Fibroblast of skin of abdomen (primary cell): ENCODE data around the gene TMPRSS7.

Experiments used
- DNase-seq: peaks from one replicate; pipeline ENCODE4 v3.0.0-alpha.2; 2013

The TMPRSS7 gene

GRCh38 chr3:112097378-112097777 lies 62.8 kb downstream of the TMPRSS7 start:
- peak; percentile 99 for DNase-seq

GRCh38 chr3:112101916-112102315 lies 67.4 kb downstream of the TMPRSS7 start:
- peak; percentile 91 for DNase-seq

- no peak for DNase-seq
Measured at GRCh38 chr3:112104774-112105173, 70.2 kb downstream of the TMPRSS7 start.

GRCh38 chr3:112109322-112109721 lies 74.8 kb downstream of the TMPRSS7 start:
- DNase-seq = no peak

GRCh38 chr3:112111785-112112402 lies 77.4 kb downstream of the TMPRSS7 start:
- DNase-seq = peak; percentile 62

GRCh38 chr3:112114576-112115160 lies 80.1 kb downstream of the TMPRSS7 start:
- DNase-seq = no peak

- no peak for DNase-seq
Measured at GRCh38 chr3:112115161-112115739, 80.7 kb downstream of the TMPRSS7 start.

GRCh38 chr3:112115806-112116383 lies 81.4 kb downstream of the TMPRSS7 start:
- no peak for DNase-seq

GRCh38 chr3:112116748-112117186 lies 82.2 kb downstream of the TMPRSS7 start:
- no peak for DNase-seq

GRCh38 chr3:112117415-112117814 lies 82.9 kb downstream of the TMPRSS7 start:
- DNase-seq = no peak

GRCh38 chr3:112117841-112118571 lies 83.5 kb downstream of the TMPRSS7 start:
- DNase-seq = no peak

GRCh38 chr3:112119962-112120836 lies 85.7 kb downstream of the TMPRSS7 start:
- DNase-seq = no peak

GRCh38 chr3:112121577-112122547 lies 87.3 kb downstream of the TMPRSS7 start:
- no peak for DNase-seq

- no peak for DNase-seq
Measured at GRCh38 chr3:112122870-112123269, 88.3 kb downstream of the TMPRSS7 start.

GRCh38 chr3:112123548-112123947 lies 89.0 kb downstream of the TMPRSS7 start:
- DNase-seq = no peak

GRCh38 chr3:112124907-112125607 lies 90.5 kb downstream of the TMPRSS7 start:
- no peak for DNase-seq

GRCh38 chr3:112126511-112126911 lies 92.0 kb downstream of the TMPRSS7 start:
- peak; percentile 26 for DNase-seq

GRCh38 chr3:112127522-112128494 lies 93.3 kb downstream of the TMPRSS7 start:
- no peak for DNase-seq
